ENCODE measurements around the gene SORCS1.

SORCS1 gene

GRCh38 chr10:106751091-106751490 lies 413.4 kb downstream of the SORCS1 start:
- Histone ChIP-seq H3K27ac (ENCODE audit: low read depth, low read length, severe bottlenecking) (no peak overlapping the region), H3K36me3 (ENCODE audit: control insufficient read depth, insufficient read depth, low read length) (no peaks in the 10 kb centered on the region), H3K4me3 (ENCODE audit: extremely low read depth, insufficient read depth, low read length, poor library complexity, severe bottlenecking) (no peak overlapping the region), H3K9me3 (ENCODE audit: control insufficient read depth, low read length) (no peaks in the 10 kb centered on the region), H3K4me1 (ENCODE audit: control insufficient read depth, insufficient read depth, low read length, poor library complexity, severe bottlenecking) (no peaks in the 10 kb centered on the region)
- WGBS, 2 experiments (ENCODE audit: insufficient coverage in 2 of 2) = 100% methylated on average over 1 of the region's 5 CpGs; no CpG with 5 or more reads in 1 of the 2 experiments

- Histone ChIP-seq H3K4me1 (ENCODE audit: control insufficient read depth, insufficient read depth, low read length, poor library complexity, severe bottlenecking) (no peaks in the 10 kb centered on the region), H3K9me3 (ENCODE audit: control insufficient read depth, low read length) (no peaks in the 10 kb centered on the region), H3K36me3 (ENCODE audit: control insufficient read depth, insufficient read depth, low read length) (no peaks in the 10 kb centered on the region), H3K4me3 (ENCODE audit: extremely low read depth, insufficient read depth, low read length, poor library complexity, severe bottlenecking) (no peak overlapping the region), H3K27ac (ENCODE audit: low read depth, low read length, severe bottlenecking) (no peak overlapping the region)
- WGBS, 2 experiments (ENCODE audit: insufficient coverage in 2 of 2) = no CpG with 5 or more reads among the region's 1 CpG
These were observed 417.6 kb downstream of the SORCS1 start for GRCh38 chr10:106746868-106747267.

GRCh38 chr10:106741006-106741530 lies 423.4 kb downstream of the SORCS1 start:
- Histone ChIP-seq H3K4me3 (ENCODE audit: extremely low read depth, insufficient read depth, low read length, poor library complexity, severe bottlenecking) (no peak overlapping the region), H3K27ac (ENCODE audit: low read depth, low read length, severe bottlenecking) (no peak overlapping the region), H3K4me1 (ENCODE audit: control insufficient read depth, insufficient read depth, low read length, poor library complexity, severe bottlenecking) (no peaks in the 10 kb centered on the region), H3K36me3 (ENCODE audit: control insufficient read depth, insufficient read depth, low read length) (no peaks in the 10 kb centered on the region), H3K9me3 (ENCODE audit: control insufficient read depth, low read length) (no peaks in the 10 kb centered on the region)
- 73% methylated on average over 2 of the region's 4 CpGs; no CpG with 5 or more reads in 1 of the 2 experiments for WGBS, 2 experiments (ENCODE audit: insufficient coverage in 2 of 2)

GRCh38 chr10:106740071-106740470 lies 424.4 kb downstream of the SORCS1 start:
- no peaks in the 10 kb centered on the region for H3K36me3 ChIP-seq (ENCODE audit: control insufficient read depth, insufficient read depth, low read length)
- H3K4me3 ChIP-seq (ENCODE audit: extremely low read depth, insufficient read depth, low read length, poor library complexity, severe bottlenecking) = no peak overlapping the region
- no peaks in the 10 kb centered on the region for H3K9me3 ChIP-seq (ENCODE audit: control insufficient read depth, low read length)
- no CpG with 5 or more reads among the region's 1 CpG for WGBS, 2 experiments (ENCODE audit: insufficient coverage in 2 of 2)
- H3K4me1 ChIP-seq (ENCODE audit: control insufficient read depth, insufficient read depth, low read length, poor library complexity, severe bottlenecking) = no peaks in the 10 kb centered on the region
- H3K27ac ChIP-seq (ENCODE audit: low read depth, low read length, severe bottlenecking) = no peak overlapping the region

- Histone ChIP-seq H3K36me3 (ENCODE audit: control insufficient read depth, insufficient read depth, low read length) (no peaks in the 10 kb centered on the region), H3K27ac (ENCODE audit: low read depth, low read length, severe bottlenecking) (no peak overlapping the region), H3K9me3 (ENCODE audit: control insufficient read depth, low read length) (no peaks in the 10 kb centered on the region), H3K4me3 (ENCODE audit: extremely low read depth, insufficient read depth, low read length, poor library complexity, severe bottlenecking) (no peak overlapping the region), H3K4me1 (ENCODE audit: control insufficient read depth, insufficient read depth, low read length, poor library complexity, severe bottlenecking) (no peaks in the 10 kb centered on the region)
These were observed 430.3 kb downstream of the SORCS1 start for GRCh38 chr10:106734220-106734619.

- no peaks in the 10 kb centered on the region for H3K36me3 ChIP-seq (ENCODE audit: control insufficient read depth, insufficient read depth, low read length)
- H3K4me3 ChIP-seq (ENCODE audit: extremely low read depth, insufficient read depth, low read length, poor library complexity, severe bottlenecking) = no peak overlapping the region
- H3K9me3 ChIP-seq (ENCODE audit: control insufficient read depth, low read length) = no peaks in the 10 kb centered on the region
- 100% methylated on average over 2 of the region's 2 CpGs; no CpG with 5 or more reads in 1 of the 2 experiments for WGBS, 2 experiments (ENCODE audit: insufficient coverage in 2 of 2)
- no peaks in the 10 kb centered on the region for H3K4me1 ChIP-seq (ENCODE audit: control insufficient read depth, insufficient read depth, low read length, poor library complexity, severe bottlenecking)
- no peak overlapping the region for H3K27ac ChIP-seq (ENCODE audit: low read depth, low read length, severe bottlenecking)
These were observed 436.3 kb downstream of the SORCS1 start for GRCh38 chr10:106728232-106728631.

GRCh38 chr10:106727170-106727569 lies 437.3 kb downstream of the SORCS1 start:
- H3K27ac ChIP-seq (ENCODE audit: low read depth, low read length, severe bottlenecking) = no peak overlapping the region
- H3K36me3 ChIP-seq (ENCODE audit: control insufficient read depth, insufficient read depth, low read length) = no peaks in the 10 kb centered on the region
- WGBS, 2 experiments (ENCODE audit: insufficient coverage in 2 of 2) = 83 to 100% methylated on average over 1 of the region's 1 CpG
- no peaks in the 10 kb centered on the region for H3K4me1 ChIP-seq (ENCODE audit: control insufficient read depth, insufficient read depth, low read length, poor library complexity, severe bottlenecking)
- no peaks in the 10 kb centered on the region for H3K9me3 ChIP-seq (ENCODE audit: control insufficient read depth, low read length)
- H3K4me3 ChIP-seq (ENCODE audit: extremely low read depth, insufficient read depth, low read length, poor library complexity, severe bottlenecking) = no peak overlapping the region

- Histone ChIP-seq H3K9me3 (ENCODE audit: control insufficient read depth, low read length) (no peaks in the 10 kb centered on the region), H3K27ac (ENCODE audit: low read depth, low read length, severe bottlenecking) (no peak overlapping the region)
- WGBS, 2 experiments (ENCODE audit: insufficient coverage in 2 of 2) = 100% methylated on average over 1 of the region's 2 CpGs; no CpG with 5 or more reads in 1 of the 2 experiments
These were observed 442.0 kb downstream of the SORCS1 start for GRCh38 chr10:106722524-106722923.

GRCh38 chr10:106720683-106721082 lies 443.8 kb downstream of the SORCS1 start:
- no peaks in the 10 kb centered on the region for H3K4me1 ChIP-seq (ENCODE audit: control insufficient read depth, insufficient read depth, low read length, poor library complexity, severe bottlenecking)

More at GRCh38 chr10:106722524-106722923, 442.0 kb downstream of the SORCS1 start:
- no peaks in the 10 kb centered on the region for H3K4me1 ChIP-seq (ENCODE audit: control insufficient read depth, insufficient read depth, low read length, poor library complexity, severe bottlenecking)
- H3K36me3 ChIP-seq (ENCODE audit: control insufficient read depth, insufficient read depth, low read length) = no peaks in the 10 kb centered on the region
- H3K4me3 ChIP-seq (ENCODE audit: extremely low read depth, insufficient read depth, low read length, poor library complexity, severe bottlenecking) = no peak overlapping the region

GRCh38 chr10:106716381-106716780 lies 448.1 kb downstream of the SORCS1 start:
- no CpG with 5 or more reads among the region's 1 CpG for WGBS, 2 experiments (ENCODE audit: insufficient coverage in 2 of 2)
- Histone ChIP-seq H3K9me3 (ENCODE audit: control insufficient read depth, low read length) (no peaks in the 10 kb centered on the region), H3K27ac (ENCODE audit: low read depth, low read length, severe bottlenecking) (no peak overlapping the region), H3K4me3 (ENCODE audit: extremely low read depth, insufficient read depth, low read length, poor library complexity, severe bottlenecking) (no peak overlapping the region), H3K36me3 (ENCODE audit: control insufficient read depth, insufficient read depth, low read length) (no peaks in the 10 kb centered on the region), H3K4me1 (ENCODE audit: control insufficient read depth, insufficient read depth, low read length, poor library complexity, severe bottlenecking) (no peaks in the 10 kb centered on the region)

More at GRCh38 chr10:106720683-106721082, 443.8 kb downstream of the SORCS1 start:
- 67% methylated on average over 1 of the region's 2 CpGs; no CpG with 5 or more reads in 1 of the 2 experiments for WGBS, 2 experiments (ENCODE audit: insufficient coverage in 2 of 2)
- H3K4me3 ChIP-seq (ENCODE audit: extremely low read depth, insufficient read depth, low read length, poor library complexity, severe bottlenecking) = no peak overlapping the region
- no peaks in the 10 kb centered on the region for H3K9me3 ChIP-seq (ENCODE audit: control insufficient read depth, low read length)
- no peak overlapping the region for H3K27ac ChIP-seq (ENCODE audit: low read depth, low read length, severe bottlenecking)
- no peaks in the 10 kb centered on the region for H3K36me3 ChIP-seq (ENCODE audit: control insufficient read depth, insufficient read depth, low read length)

GRCh38 chr10:106714734-106715555 lies 449.6 kb downstream of the SORCS1 start:
- no peaks in the 10 kb centered on the region for H3K4me1 ChIP-seq (ENCODE audit: control insufficient read depth, insufficient read depth, low read length, poor library complexity, severe bottlenecking)
- no peaks in the 10 kb centered on the region for H3K36me3 ChIP-seq (ENCODE audit: control insufficient read depth, insufficient read depth, low read length)
- WGBS, 2 experiments (ENCODE audit: insufficient coverage in 2 of 2) = 91 to 94% methylated on average over 2 to 5 of the region's 6 CpGs
- no peaks in the 10 kb centered on the region for H3K9me3 ChIP-seq (ENCODE audit: control insufficient read depth, low read length)
- no peak overlapping the region for H3K4me3 ChIP-seq (ENCODE audit: extremely low read depth, insufficient read depth, low read length, poor library complexity, severe bottlenecking)
- H3K27ac ChIP-seq (ENCODE audit: low read depth, low read length, severe bottlenecking) = no peak overlapping the region

All from mesodermal cell (in vitro differentiated cells).